ENCODE measurements around the gene ASB18. TPM values are rescaled to one million over a fixed set of nuclear protein-coding genes. Genes with fewer than 3 reads are reported as not detected.

ASB18 gene
- total and polyA plus RNA-seq, 10 of the 15 experiments (the other 5 are each of a cell fraction or from before 2014, with no cell fraction given): not detected

DNA sequence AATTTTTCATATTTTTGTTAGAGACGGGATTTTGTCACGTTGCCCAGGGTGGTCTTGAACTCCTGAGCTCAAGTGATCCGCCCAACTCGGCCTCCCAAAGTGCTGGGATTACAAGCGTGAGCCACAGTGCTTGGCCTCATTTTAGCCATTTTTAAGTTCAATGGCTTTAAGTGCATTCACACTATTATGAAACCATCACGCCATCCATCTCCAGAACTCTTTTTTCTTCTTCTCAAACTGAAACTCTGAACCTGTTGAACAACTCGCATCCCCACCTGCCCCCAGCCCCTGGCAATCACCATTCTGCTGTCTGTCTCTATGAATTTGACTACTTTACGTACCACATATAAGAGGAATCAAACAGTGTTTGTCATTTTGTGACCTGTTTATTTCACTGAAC, 31.3 kb upstream of the ASB18 start (continued):
- TF ChIP-seq, protein P1, sequence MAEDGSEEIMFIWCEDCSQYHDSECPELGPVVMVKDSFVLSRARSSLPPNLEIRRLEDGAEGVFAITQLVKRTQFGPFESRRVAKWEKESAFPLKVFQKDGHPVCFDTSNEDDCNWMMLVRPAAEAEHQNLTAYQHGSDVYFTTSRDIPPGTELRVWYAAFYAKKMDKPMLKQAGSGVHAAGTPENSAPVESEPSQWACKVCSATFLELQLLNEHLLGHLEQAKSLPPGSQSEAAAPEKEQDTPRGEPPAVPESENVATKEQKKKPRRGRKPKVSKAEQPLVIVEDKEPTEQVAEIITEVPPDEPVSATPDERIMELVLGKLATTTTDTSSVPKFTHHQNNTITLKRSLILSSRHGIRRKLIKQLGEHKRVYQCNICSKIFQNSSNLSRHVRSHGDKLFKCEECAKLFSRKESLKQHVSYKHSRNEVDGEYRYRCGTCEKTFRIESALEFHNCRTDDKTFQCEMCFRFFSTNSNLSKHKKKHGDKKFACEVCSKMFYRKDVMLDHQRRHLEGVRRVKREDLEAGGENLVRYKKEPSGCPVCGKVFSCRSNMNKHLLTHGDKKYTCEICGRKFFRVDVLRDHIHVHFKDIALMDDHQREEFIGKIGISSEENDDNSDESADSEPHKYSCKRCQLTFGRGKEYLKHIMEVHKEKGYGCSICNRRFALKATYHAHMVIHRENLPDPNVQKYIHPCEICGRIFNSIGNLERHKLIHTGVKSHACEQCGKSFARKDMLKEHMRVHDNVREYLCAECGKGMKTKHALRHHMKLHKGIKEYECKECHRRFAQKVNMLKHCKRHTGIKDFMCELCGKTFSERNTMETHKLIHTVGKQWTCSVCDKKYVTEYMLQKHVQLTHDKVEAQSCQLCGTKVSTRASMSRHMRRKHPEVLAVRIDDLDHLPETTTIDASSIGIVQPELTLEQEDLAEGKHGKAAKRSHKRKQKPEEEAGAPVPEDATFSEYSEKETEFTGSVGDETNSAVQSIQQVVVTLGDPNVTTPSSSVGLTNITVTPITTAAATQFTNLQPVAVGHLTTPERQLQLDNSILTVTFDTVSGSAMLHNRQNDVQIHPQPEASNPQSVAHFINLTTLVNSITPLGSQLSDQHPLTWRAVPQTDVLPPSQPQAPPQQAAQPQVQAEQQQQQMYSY (CRISPR knock-in tag; IDR thresholded peaks at IDR 0.05): no peak

DNA sequence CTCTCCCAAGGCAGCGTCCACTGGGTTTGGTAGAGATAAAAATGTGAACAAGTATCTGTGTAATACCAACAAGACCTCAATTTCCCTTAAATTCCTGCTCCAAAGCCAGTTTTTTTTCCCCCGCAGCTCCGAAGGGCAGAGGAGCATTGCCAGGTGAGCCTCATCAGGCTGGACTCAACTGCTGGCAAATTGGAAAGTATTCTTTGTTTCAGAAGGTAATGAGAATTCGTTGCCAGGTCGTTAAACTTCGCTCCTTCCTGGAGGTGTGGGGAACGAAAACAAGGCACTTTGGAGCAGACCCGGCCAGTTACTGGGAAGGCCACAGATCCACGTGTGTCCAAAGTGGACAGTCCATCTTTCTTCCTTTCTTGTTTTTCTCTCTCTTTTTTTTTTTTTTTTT, 30.4 kb upstream of the ASB18 start:
- 22% methylated on average over 9 of the region's 9 CpGs for WGBS (ENCODE audit: insufficient coverage, insufficient replicate concordance, low lambda C conversion rate, missing lambda C conversion rate)
- no peak overlapping the region for H3K27ac ChIP-seq (ENCODE audit: control insufficient read depth, insufficient read depth)
- H3K4me3 ChIP-seq: no peak overlapping the region
- ATAC-seq: no peak
- no peaks in the 10 kb centered on the region for H4K20me1 ChIP-seq (ENCODE audit: control insufficient read depth, insufficient read depth)
- BruUV-seq (replicated peaks): no TSS peak
- H3K27me3 ChIP-seq (replicated peaks in 1 of 2; ENCODE audit: control insufficient read depth in 2 of 2, insufficient read depth in 2 of 2, low read length in 1 of 2): no peaks in the 10 kb centered on the region; a peak in 1 of 4 replicates
- in situ Hi-C loops (cut with MboI): no loop called here
- no peak for DNase-seq (ENCODE audit: low read depth, low spot score)
- FAIRE-seq: no peak
- H3K9me3 ChIP-seq (replicated peaks; ENCODE audit: control insufficient read depth, insufficient read depth, low read length): no peaks in the 10 kb centered on the region
- H3K79me2 ChIP-seq (ENCODE audit: control insufficient read depth, insufficient read depth, low read length): no peaks in the 10 kb centered on the region
- RAD21 ChIA-PET (ENCODE audit: unreplicated experiment): no interaction called here
- no peaks in the 10 kb centered on the region for H3K4me1 ChIP-seq (ENCODE audit: control insufficient read depth, insufficient read depth, low read length)
- no peak overlapping the region for H3K4me2 ChIP-seq (ENCODE audit: control insufficient read depth, insufficient read depth)
- H2AFZ ChIP-seq (ENCODE audit: control insufficient read depth, low read depth, low read length): no peak overlapping the region
- CTCF ChIA-PET: interaction anchor here (0.6 kb wide), 1 partner anchor 481 kb away, joined by 4 read pairs; no protein-coding TSS in a partner anchor
- SMC1A ChIA-PET (ENCODE audit: uncharacterized antibody, unreplicated experiment): no interaction called here
- no peak overlapping the region for H3K9ac ChIP-seq (ENCODE audit: control insufficient read depth, insufficient read depth, low read length)
- POLR2A ChIA-PET: no interaction called here
- H3K36me3 ChIP-seq (ENCODE audit: control insufficient read depth in 2 of 2, insufficient read depth in 2 of 2, low read length in 1 of 2): no peaks in the 10 kb centered on the region
- intact Hi-C loops (cut with micrococcal nuclease; ENCODE audit: unreplicated experiment): no loop called here
- TF ChIP-seq SMAD5 (IDR thresholded peaks at IDR 0.05; ENCODE audit: low read depth): no peak
- TF ChIP-seq JUND (IDR thresholded peaks at IDR 0.05; ENCODE audit: low read depth, low read length): no peak
- no peak for TF ChIP-seq CHD4 (IDR thresholded peaks at IDR 0.05)
- no peak for TF ChIP-seq SUZ12 (IDR thresholded peaks at IDR 0.05; ENCODE audit: unreplicated experiment)
- TF ChIP-seq, protein P2, sequence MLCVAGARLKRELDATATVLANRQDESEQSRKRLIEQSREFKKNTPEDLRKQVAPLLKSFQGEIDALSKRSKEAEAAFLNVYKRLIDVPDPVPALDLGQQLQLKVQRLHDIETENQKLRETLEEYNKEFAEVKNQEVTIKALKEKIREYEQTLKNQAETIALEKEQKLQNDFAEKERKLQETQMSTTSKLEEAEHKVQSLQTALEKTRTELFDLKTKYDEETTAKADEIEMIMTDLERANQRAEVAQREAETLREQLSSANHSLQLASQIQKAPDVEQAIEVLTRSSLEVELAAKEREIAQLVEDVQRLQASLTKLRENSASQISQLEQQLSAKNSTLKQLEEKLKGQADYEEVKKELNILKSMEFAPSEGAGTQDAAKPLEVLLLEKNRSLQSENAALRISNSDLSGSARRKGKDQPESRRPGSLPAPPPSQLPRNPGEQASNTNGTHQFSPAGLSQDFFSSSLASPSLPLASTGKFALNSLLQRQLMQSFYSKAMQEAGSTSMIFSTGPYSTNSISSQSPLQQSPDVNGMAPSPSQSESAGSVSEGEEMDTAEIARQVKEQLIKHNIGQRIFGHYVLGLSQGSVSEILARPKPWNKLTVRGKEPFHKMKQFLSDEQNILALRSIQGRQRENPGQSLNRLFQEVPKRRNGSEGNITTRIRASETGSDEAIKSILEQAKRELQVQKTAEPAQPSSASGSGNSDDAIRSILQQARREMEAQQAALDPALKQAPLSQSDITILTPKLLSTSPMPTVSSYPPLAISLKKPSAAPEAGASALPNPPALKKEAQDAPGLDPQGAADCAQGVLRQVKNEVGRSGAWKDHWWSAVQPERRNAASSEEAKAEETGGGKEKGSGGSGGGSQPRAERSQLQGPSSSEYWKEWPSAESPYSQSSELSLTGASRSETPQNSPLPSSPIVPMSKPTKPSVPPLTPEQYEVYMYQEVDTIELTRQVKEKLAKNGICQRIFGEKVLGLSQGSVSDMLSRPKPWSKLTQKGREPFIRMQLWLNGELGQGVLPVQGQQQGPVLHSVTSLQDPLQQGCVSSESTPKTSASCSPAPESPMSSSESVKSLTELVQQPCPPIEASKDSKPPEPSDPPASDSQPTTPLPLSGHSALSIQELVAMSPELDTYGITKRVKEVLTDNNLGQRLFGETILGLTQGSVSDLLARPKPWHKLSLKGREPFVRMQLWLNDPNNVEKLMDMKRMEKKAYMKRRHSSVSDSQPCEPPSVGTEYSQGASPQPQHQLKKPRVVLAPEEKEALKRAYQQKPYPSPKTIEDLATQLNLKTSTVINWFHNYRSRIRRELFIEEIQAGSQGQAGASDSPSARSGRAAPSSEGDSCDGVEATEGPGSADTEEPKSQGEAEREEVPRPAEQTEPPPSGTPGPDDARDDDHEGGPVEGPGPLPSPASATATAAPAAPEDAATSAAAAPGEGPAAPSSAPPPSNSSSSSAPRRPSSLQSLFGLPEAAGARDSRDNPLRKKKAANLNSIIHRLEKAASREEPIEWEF (IDR thresholded peaks at IDR 0.05; ENCODE audit: insufficient replicate concordance, low read depth, low read length): no peak
- TF ChIP-seq, protein P3, sequence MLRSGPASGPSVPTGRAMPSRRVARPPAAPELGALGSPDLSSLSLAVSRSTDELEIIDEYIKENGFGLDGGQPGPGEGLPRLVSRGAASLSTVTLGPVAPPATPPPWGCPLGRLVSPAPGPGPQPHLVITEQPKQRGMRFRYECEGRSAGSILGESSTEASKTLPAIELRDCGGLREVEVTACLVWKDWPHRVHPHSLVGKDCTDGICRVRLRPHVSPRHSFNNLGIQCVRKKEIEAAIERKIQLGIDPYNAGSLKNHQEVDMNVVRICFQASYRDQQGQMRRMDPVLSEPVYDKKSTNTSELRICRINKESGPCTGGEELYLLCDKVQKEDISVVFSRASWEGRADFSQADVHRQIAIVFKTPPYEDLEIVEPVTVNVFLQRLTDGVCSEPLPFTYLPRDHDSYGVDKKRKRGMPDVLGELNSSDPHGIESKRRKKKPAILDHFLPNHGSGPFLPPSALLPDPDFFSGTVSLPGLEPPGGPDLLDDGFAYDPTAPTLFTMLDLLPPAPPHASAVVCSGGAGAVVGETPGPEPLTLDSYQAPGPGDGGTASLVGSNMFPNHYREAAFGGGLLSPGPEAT (IDR thresholded peaks at IDR 0.05; ENCODE audit: low read depth): no peak
- no peak for TF ChIP-seq RCOR1 (conservative IDR thresholded peaks at IDR 0.05; ENCODE audit: low read depth, low read length)
- no peak for TF ChIP-seq NR2F1 (conservative IDR thresholded peaks at IDR 0.05)
- no peak for TF ChIP-seq MXI1 (IDR thresholded peaks at IDR 0.05; ENCODE audit: low read depth, low read length)
- TF ChIP-seq IRF4 (IDR thresholded peaks at IDR 0.05; ENCODE audit: low read depth, low read length): no peak
- TF ChIP-seq SMARCA5 (IDR thresholded peaks at IDR 0.05): no peak
- TF ChIP-seq SREBF1 (IDR thresholded peaks at IDR 0.05; ENCODE audit: low read length): no peak
- TF ChIP-seq SPI1 (IDR thresholded peaks at IDR 0.05; ENCODE audit: borderline replicate concordance, insufficient read depth, low read depth, low read length): no peak

All from GM12878 (cell line).